Calu3 (cell line): Measurements from ENCODE around the gene NUP62. TPM values are rescaled to one million over a fixed set of nuclear protein-coding genes. Genes with fewer than 3 reads are reported as not detected.

Source experiments
- BruUV-seq: library from RNA; stranded (reverse); fragments of 400-500 nt; replicated peaks from 2 replicates; lab custom pipeline; 2021; lab: Mats Ljungman, UMichigan
- CTCF ChIA-PET: fragments of 300-600 bp; sonication (Branson Sonifier 250); formaldehyde crosslinking; loops from one replicate; lab custom pipeline; 2022; ENCODE audit warnings: antibody characterized with exemption; lab: Charles Lee
- DNase-seq: peaks from one replicate; pipeline ENCODE4 v3.0.0; 2022
- H3K27ac Mint-ChIP-seq: one replicate; pipeline ENCODE4 v1.8.0; 2022; ENCODE audit warnings: mixed read lengths; ENCODE audit not compliant: unreplicated experiment
- H3K27me3 Mint-ChIP-seq: one replicate; pipeline ENCODE4 v1.8.0; 2022; ENCODE audit warnings: mixed read lengths; ENCODE audit not compliant: unreplicated experiment
- H3K36me3 Mint-ChIP-seq: one replicate; pipeline ENCODE4 v1.8.0; 2022; ENCODE audit warnings: mild to moderate bottlenecking, moderate library complexity, mixed read lengths; ENCODE audit not compliant: insufficient read depth, unreplicated experiment
- H3K4me1 Mint-ChIP-seq: one replicate; pipeline ENCODE4 v1.8.0; 2022; ENCODE audit warnings: mild to moderate bottlenecking, low read depth, mixed read lengths; ENCODE audit not compliant: unreplicated experiment
- H3K4me3 Mint-ChIP-seq: one replicate; pipeline ENCODE4 v1.8.0; 2022; ENCODE audit warnings: mild to moderate bottlenecking, low read depth, moderate library complexity, mixed read lengths; ENCODE audit not compliant: unreplicated experiment
- H3K9me3 Mint-ChIP-seq: one replicate; pipeline ENCODE4 v1.8.0; 2022; ENCODE audit warnings: low read depth, mixed read lengths; ENCODE audit not compliant: unreplicated experiment
- CTCF ChIP-seq: fragments of 200-600 bp; IDR thresholded peaks from one replicate; pipeline ENCODE4 v1.8.0; 2022; ENCODE audit warnings: antibody characterized with exemption; ENCODE audit not compliant: unreplicated experiment
- intact Hi-C: fragments of 100-400 bp; cut with micrococcal nuclease; formaldehyde crosslinking; loops from one replicate; pipeline ENCODE4 v1.10.0; 2022; ENCODE audit not compliant: unreplicated experiment
- total RNA-seq: library from RNA; stranded (reverse); gene quantifications from 2 replicates; pipeline ENCODE4 v1.2.3, GENCODE V29; 2022

NUP62 gene
- total RNA-seq, 1 experiment from 2014 or later: 124 TPM

- CTCF ChIA-PET: no interaction called here
- peaks cover 8% of the 10 kb centered on the region for H3K4me1 Mint-ChIP-seq
- TF ChIP-seq CTCF: no peak
- no peak overlapping the region for H3K4me3 Mint-ChIP-seq
- no peak overlapping the region for H3K27ac Mint-ChIP-seq
- no TSS peak for BruUV-seq
- DNase-seq: no peak
- H3K9me3 Mint-ChIP-seq: no peaks in the 10 kb centered on the region
- H3K36me3 Mint-ChIP-seq: peaks cover 84% of the 10 kb centered on the region
- H3K27me3 Mint-ChIP-seq: no peaks in the 10 kb centered on the region
- intact Hi-C loops: no loop called here
Observed at GRCh38 chr19:49923055-49924003, 6.0 kb downstream of the NUP62 start.

GRCh38 chr19:49921871-49922795 is 7.2 kb downstream of the NUP62 start:
- H3K36me3 Mint-ChIP-seq: peaks cover 84% of the 10 kb centered on the region

GRCh38 chr19:49920624-49921363 is 8.5 kb downstream of the NUP62 start:
- CTCF ChIA-PET: interaction anchor here (0.5 to 0.7 kb wide), 2 partner anchors 13 to 154 kb away, joined by 3 to 5 read pairs; partner anchors contain the start of gene AP2A1
- Mint-ChIP-seq H3K4me3 (no peak overlapping the region), H3K36me3 (peaks cover 84% of the 10 kb centered on the region), H3K27me3 (no peaks in the 10 kb centered on the region), H3K27ac (no peak overlapping the region), H3K9me3 (no peaks in the 10 kb centered on the region), H3K4me1 (peaks cover under 1% of the 10 kb centered on the region)
- no peak for DNase-seq
- intact Hi-C loops: no loop called here
- no TSS peak for BruUV-seq
- no peak for TF ChIP-seq CTCF

More at GRCh38 chr19:49921871-49922795, 7.2 kb downstream of the NUP62 start:
- Mint-ChIP-seq H3K27me3 (no peaks in the 10 kb centered on the region), H3K4me3 (no peak overlapping the region), H3K27ac (no peak overlapping the region), H3K9me3 (no peaks in the 10 kb centered on the region), H3K4me1 (no peaks in the 10 kb centered on the region)
- TF ChIP-seq CTCF: no peak
- CTCF ChIA-PET: no interaction called here
- BruUV-seq: no TSS peak
- no peak for DNase-seq
- intact Hi-C loops: no loop called here

- Mint-ChIP-seq H3K9me3 (no peaks in the 10 kb centered on the region), H3K4me1 (peaks cover 8% of the 10 kb centered on the region), H3K4me3 (no peak overlapping the region), H3K36me3 (peaks cover 86% of the 10 kb centered on the region), H3K27ac (no peak overlapping the region), H3K27me3 (no peaks in the 10 kb centered on the region)
- CTCF ChIA-PET: no interaction called here
- no TSS peak for BruUV-seq
- intact Hi-C loops: no loop called here
- no peak for TF ChIP-seq CTCF
- DNase-seq: no peak
Observed at GRCh38 chr19:49918089-49918488, 11.2 kb downstream of the NUP62 start.
